DMS153 (cell line): ENCODE results near the gene SLC44A5.
"Not testable (repeated sequence)": the region's sequence is repeated elsewhere in the genome, so short reads cannot be mapped to it uniquely, and the experiment has no call there.

ENCODE experiments used
- DNase-seq: peaks from one replicate; lab custom pipeline; 2025; lab: John Stamatoyannopoulos, UW

The SLC44A5 gene

GRCh38 chr1:75449998-75450397 is 160.9 kb downstream of the SLC44A5 start:
- DNase-seq: no peak

GRCh38 chr1:75444220-75444619 is 166.7 kb downstream of the SLC44A5 start:
- no peak for DNase-seq

GRCh38 chr1:75440274-75440673 is 170.6 kb downstream of the SLC44A5 start:
- no peak for DNase-seq

GRCh38 chr1:75438355-75438754 is 172.6 kb downstream of the SLC44A5 start:
- peak; percentile 60 for DNase-seq

- no peak for DNase-seq
These were observed 179.1 kb downstream of the SLC44A5 start for GRCh38 chr1:75431843-75432242.

- no peak for DNase-seq
These were observed 180.4 kb downstream of the SLC44A5 start for GRCh38 chr1:75430526-75430925.

- DNase-seq: no peak
These were observed 184.2 kb downstream of the SLC44A5 start for GRCh38 chr1:75426688-75427087.

GRCh38 chr1:75425001-75425650 is 185.8 kb downstream of the SLC44A5 start:
- no peak for DNase-seq

GRCh38 chr1:75423616-75424015 is 187.3 kb downstream of the SLC44A5 start:
- peak; percentile 92 for DNase-seq

GRCh38 chr1:75423136-75423535 is 187.8 kb downstream of the SLC44A5 start:
- no peak for DNase-seq

GRCh38 chr1:75421371-75421770 is 189.5 kb downstream of the SLC44A5 start:
- no peak for DNase-seq

GRCh38 chr1:75415187-75415586 is 195.7 kb downstream of the SLC44A5 start:
- DNase-seq: no peak

- DNase-seq: no peak
These were observed 198.3 kb downstream of the SLC44A5 start for GRCh38 chr1:75412616-75413015.

- DNase-seq: not testable (repeated sequence)
These were observed 206.2 kb downstream of the SLC44A5 start for GRCh38 chr1:75404681-75405080.

GRCh38 chr1:75403147-75403646 is 207.7 kb downstream of the SLC44A5 start:
- DNase-seq: not testable (repeated sequence)

GRCh38 chr1:75400716-75401115 is 210.2 kb downstream of the SLC44A5 start:
- no peak for DNase-seq

- DNase-seq: no peak
These were observed 214.2 kb downstream of the SLC44A5 start for GRCh38 chr1:75396745-75397144.

- DNase-seq: no peak
These were observed 214.7 kb downstream of the SLC44A5 start for GRCh38 chr1:75396260-75396659.

- DNase-seq: no peak
These were observed 216.4 kb downstream of the SLC44A5 start for GRCh38 chr1:75394386-75395139.

GRCh38 chr1:75392278-75392677 is 218.6 kb downstream of the SLC44A5 start:
- no peak for DNase-seq

GRCh38 chr1:75375476-75376447 is 235.2 kb downstream of the SLC44A5 start:
- DNase-seq: not testable (repeated sequence)

GRCh38 chr1:75373542-75374159 is 237.3 kb downstream of the SLC44A5 start:
- DNase-seq: no peak
